ENCODE measurements around the gene GAB2.
"Not testable (repeated sequence)": the region's sequence is repeated elsewhere in the genome, so short reads cannot be mapped to it uniquely, and the experiment has no call there.

GAB2 gene

DNA sequence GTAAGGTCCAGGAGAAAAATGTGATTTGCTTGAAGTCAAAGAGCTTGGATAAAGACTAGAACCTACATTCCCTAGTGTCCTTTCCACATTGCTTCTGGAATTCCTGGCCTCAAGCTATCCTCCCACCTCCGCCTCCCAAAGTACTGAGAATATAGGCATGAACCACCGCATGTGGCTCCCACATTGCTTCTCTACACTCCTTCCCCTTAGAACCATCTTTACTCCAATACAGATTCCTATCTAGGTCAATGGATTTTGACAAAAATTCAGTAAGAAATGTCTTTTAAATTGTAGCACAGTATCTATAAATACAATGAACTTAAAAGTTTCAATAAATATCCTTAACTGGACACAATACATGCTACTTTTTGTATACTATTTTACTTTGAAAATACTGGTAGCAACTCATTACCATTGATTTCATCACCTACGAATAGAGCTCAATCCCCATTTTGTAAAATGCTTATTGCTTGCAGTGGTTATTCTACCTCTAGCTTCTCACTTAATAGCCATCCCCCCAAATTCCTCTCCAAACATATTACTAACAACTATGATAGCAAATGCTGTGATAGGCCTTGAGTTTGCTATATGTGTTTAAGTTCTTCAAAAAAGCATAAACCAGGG is 53.4 kb downstream of the GAB2 start:
- no peak for DNase-seq

DNA sequence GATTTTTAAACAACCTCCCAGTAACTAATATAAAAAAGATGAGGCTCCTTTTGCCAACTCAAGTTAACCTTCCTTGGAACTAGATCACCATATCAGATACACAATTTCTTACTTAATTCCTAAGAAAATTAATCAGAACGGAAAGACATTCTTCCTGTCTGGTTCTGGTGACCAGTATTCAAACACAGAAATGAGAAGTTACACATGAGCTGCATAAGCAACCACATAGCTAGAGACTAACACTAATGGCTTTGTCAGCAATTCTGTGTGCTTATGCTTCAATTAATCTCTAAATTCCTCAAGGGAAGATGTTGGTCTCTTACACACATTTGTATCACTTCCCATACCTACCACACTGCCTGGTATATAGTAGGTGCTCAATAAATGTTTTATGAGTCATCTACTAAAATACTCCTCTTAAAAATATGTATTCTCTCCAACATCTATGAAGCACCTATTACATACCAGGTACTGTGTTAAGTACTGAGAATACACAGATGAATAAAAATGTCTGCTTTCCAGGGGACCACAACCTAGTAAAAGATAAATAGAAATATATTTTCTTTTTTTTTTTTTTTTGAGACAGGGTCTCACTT is 54.5 kb downstream of the GAB2 start:
- no peak for DNase-seq

DNA sequence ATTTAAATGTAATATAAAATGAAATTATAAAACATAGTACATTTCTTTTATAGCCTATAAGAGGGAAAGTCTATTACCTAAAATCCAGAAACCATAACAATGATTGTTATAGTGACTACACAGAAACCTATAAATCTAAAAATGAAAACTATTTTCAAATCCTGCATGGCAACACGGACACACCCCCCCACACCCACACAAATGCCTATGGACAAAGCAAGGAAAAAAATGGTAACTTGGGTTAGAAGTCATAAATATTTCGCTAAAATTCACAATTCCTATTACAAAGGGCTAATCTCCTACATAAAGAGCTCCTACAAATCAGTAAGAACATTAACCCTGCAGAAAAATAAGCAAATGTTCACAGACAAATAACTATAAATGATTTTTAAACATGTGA is 56.4 kb downstream of the GAB2 start:
- DNase-seq, result no peak

DNA sequence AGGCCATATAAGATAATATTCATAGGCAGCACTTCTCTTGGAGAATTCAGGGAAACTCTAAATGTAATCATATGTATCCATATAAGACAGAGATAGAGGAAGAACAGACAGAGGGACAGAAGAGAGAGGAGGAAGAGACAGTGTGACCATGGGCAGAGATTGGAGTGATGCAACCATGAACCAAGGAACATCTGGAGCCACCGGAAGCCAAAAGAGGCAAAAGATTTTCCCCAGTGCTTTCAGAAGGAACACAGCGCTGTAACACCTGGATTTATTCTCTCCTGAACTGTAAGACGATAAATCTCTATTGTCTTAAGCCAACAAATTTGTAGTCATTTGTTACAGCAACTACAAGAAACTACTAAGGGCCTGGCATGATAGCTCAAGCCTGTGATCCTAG is 57.7 kb downstream of the GAB2 start:
- DNase-seq, result no peak

DNA sequence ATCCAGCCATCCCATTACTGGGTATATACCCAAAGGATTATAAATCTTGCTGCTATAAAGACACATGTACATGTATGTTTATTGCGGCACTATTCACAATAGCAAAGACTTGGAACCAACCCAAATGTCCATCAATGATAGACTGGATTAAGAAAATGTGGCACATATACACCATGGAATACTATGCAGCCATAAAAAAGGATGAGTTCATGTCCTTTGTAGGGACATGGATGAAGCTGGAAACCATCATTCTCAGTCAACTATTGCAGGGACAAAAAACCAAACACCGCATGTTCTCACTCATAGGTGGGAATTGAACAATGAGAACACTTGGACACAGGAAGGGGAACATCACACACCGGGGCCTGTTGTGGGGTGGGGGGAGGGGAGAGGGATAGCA is 59.7 kb downstream of the GAB2 start:
- DNase-seq, result not testable (repeated sequence)

DNA sequence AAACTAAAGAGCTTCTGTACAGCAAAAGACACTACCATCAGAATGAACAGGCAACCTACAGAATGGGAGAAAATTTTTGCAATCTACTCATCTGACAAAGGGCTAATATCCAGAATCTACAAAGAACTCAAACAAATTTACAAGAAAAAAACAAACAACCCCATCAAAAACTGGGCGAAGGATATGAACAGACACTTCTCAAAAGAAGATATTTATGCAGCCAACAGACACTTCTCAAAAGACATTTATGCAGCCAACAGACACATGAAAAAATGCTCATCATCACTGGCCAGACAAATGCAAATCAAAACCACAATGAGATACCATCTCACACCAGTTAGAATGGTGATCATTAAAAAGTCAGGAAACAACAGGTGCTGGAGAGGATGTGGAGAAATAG is 60.2 kb downstream of the GAB2 start:
- DNase-seq, result not testable (repeated sequence)

DNA sequence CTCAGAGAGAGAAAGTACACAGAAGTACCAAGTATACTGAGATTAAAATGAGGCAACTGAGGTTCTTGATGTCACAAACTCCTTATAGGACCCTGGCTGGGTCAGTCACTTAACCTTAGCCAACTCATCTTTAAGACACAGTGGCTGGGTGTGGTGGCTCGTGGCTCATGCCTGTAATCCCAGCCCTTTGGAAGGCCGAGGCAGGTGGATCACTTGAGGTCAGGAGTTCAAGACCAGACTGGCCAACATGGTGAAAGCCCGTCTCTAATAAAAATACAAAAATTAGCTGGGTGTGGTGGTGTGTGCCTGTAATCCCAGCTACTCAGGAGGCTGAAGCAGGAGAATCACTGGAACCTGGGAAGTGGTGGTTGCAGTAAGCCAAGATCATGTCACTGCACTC is 61.9 kb downstream of the GAB2 start:
- DNase-seq, result not testable (repeated sequence)

DNA sequence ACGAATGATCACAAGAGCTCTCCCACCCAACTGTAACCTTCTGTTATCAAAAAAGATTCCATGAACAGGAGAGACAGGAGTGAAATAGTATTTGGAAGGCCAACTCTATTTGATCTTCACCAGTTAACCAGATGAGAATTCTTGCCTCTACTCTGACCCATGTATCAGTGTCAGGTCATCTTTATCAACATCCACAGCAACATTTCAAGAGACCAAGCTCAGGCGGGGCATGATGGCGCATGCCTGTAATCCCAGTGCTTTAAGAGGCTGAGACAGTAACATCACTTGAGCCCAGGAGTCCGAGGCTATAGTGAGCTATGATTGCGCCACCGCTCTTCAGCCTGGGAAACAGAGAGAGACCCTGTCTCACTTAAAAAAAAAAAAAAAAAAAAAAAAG is 62.3 kb downstream of the GAB2 start:
- DNase-seq, result no peak

DNA sequence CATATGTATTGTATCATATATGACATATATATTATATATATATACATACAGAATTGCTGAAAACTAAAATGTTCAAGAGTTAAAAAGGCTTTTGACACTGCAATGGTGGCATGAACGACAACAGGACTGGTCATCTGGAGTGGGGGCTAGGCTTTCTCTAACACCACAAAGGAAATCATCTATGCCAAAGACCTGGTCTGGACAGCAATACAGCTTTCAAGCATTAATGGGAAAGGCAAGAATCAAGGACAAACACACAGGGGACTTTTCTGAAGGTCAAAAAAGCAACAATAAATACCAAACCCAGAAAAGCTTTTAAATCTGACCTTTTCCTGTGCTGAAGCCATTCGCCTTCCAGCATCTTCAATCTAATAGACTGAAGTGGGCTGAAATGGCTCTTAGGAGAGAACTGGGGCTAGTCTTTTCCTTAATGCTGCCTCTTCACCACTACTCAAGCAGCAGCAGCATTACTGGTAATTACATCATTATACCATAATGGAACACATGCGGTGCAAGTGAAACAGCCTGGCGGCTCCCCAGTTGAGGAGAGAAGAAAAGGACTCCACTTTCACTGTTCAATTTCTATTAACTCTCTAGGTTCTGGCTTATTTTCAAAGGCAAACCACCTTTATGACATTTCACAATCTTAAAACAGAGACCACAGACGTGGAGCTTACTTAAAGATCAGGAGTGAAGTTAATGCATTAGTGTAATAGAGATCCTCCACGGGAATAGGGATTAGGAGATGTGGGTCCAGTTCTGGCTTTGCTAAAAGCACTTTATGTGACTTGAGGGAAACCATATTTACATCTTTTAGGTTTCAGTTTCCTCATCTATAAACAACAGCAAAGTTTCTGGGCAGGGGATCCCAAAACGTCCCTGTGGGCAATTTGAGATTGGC is 63.0 kb downstream of the GAB2 start:
- DNase-seq, result no peak

DNA sequence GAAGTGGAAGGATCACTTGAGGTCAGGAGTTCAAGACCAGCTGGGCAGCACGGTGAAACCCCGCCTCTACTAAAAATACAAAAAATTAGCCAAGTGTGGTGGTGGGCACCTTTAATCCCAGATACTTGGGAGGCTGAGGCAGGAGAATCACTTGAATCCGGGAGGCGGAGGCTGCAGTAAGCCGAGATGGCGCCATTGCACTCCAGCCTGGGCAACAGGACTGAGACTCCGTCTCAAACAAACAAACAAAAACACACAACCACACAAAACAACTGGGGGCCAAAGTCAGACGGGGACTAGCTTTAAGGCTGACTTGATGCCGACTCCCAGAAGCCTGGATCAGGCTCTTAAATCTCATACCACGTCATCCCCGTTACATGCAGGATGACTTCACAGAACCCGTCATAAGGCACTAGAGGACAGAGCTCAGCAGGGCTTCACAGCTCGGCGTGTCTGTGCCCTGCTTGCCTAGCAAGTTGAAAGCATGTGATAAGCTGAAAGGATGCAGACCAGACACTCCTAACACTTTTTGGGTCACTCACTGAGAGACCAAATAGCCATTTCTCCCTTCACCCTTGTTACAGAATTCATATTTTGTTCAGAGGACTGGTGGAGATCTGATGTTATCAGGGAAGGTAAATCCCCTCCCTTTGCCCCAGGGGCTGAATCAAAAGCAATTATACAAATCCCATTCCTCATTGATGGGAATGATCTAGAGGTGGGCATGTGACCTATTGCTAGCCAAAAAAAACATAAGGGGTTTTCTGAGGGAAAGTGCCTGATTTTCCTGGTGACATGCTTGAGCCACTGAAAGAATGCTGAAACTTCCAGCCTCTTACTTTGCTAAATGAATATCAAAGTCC is 65.4 kb downstream of the GAB2 start:
- DNase-seq, result peak; percentile 33

DNA sequence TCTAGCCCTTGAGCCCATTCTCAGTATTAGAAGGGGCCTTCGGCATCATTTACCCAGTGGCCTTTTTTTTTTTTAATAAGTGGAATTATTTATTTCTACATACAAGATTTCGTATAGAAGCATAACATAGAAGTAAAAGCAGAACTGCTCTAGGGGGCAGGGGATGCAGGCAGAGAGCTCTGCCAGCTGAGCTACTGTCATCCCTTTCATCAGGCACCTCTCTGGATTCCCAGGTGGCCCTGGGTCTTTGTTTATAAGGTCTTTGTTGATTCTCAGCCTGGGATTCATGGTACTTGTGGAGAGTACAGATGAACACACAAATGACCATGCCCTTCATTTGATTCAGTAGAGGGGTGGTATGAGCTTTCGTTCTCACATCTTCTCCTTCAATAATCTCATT is 66.4 kb downstream of the GAB2 start:
- DNase-seq, result peak; percentile 42

DNA sequence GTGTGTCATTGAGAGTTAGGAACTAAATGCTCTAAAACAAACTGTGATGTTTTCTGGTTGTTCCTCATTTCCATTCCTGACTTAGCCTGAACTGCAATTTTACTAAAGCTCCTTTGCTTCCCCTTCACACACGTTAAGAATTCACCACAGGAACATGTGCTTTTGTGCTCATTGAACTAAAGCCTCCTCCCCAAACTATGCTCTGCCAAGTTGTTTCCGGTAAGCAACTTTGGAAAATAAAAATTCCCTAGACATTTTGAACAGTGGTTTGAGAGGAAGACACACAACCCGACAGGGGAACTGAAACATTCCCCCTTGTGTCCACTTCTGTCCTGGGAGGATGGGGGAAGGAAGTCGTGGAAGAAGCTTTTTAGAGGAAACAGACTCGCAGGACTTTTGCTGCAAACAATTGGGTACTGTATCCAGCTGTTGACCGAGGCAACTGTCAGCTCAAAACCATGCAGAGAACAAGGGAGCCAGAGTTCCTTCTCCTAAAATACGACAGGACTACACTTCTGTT is 66.9 kb downstream of the GAB2 start:
- peak; percentile 69 for DNase-seq

DNA sequence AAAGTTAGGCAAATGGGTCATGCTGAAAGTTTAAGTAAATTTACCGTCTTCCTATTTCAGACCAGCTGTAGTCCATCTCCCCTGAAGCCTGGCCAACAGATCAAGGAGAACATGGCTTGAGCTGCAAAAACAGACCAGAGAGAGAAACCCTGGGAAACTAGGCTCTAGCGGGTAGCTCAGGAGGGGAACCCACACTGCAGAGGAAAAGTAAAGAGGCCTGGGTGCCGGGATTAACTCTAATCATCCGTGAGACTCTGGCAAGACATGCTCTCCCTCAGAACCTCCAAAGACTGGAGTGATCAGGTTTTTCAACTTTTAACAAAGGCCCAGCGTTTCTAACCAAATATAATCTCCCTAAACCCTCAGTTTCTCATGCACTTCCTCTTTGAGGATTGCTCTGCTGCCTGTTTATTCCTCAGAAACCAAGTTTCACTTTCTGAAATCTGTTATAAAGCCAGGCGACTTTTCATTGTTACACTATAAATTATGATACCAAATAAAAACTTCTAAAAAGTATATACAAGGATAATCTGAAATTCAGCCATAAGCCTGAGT is 67.5 kb downstream of the GAB2 start:
- DNase-seq, result peak; percentile 67

DNA sequence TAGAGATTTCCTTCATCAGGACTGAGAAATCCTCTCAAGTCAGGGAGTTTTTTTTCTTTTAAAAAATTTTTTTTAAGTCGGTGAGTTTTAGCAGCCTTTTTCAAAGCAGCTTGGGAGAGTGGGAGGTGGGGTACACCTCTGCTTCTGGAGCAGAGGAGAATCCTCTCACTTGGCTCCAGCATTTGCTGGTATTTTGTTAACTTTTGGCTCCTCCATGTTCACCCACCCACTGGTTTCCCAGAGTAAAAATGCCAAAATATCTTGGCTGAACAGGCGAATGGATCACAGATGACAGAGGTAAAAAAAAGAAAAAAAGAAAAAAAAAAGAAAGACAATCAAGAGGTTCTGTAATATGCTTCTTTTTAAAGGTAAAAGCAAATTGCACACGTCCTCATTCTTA is 68.0 kb downstream of the GAB2 start:
- no peak for DNase-seq

DNA sequence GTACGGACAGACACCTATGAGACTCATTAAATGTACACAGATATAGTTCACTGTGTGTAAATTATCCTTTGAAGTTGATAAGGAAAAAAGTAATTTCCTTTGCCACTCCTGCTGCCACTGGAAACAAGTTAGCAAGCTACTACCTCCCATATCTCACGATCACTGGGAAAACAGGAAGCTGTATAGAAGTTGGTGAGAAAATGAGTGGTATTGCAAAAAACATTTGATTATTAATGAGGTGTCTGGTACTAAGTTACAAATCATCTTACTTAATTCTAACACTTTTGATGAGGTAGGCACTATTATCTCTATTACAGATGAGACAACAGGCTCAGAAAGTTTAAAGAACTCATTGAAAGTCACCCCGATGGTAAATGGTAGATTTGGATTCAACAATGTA is 68.5 kb downstream of the GAB2 start:
- no peak for DNase-seq

DNA sequence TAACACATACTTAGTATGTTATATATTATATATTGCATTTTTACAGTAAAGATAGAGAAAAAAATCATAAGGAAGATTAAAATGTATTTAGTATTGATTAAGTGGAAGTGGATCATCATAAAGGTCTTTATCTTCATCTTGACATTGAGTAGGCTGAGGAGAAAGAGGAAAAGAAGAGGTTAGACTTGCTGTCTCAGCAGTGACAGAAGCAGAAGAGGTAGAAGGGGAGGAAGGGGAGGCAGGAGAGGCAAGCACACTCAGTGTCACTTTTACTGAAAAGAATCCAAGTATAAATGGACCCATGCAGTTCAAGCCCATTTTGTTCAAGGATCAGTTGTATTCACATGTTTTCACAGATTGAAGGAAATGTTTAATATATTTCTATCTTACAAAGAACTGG is 69.7 kb downstream of the GAB2 start:
- DNase-seq, result no peak

DNA sequence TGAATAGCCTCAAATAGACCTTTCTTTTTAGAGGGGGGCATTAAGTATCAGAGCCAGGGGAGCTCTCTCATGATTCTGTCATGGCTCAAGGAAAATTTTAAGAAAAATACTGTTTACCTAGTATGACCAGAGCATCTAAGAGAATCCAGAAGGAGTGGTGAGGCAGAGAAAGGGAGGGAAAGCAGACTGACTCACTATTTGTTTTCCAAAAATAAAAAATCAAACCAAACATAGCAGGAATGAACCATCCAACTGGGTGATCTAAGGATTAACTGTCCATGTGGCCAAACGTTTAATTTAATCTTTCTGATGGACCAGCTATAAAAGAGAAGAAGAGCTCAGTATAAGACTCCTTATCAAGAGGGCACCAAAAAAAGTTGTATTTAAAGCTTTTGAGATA is 70.8 kb downstream of the GAB2 start:
- DNase-seq, result no peak

DNA sequence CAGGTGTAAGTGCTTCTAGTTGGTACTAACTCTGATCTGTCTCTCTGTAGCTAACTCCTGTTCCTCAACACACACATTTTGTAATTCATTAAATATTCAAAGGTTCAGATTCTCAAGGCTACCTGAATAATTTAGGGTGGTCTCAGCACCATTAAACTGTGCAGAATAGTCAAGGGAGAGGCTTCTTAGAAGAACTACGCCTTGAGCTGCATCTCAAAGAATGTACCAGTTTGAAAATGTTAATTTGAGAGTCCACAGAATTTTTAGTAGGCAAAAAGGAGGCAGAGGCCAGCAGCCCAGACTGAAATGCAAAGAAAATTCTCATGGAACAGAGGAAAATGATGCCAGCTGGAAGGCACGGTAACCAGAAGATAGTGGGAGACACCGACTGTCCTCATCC is 72.2 kb downstream of the GAB2 start:
- DNase-seq, result no peak

DNA sequence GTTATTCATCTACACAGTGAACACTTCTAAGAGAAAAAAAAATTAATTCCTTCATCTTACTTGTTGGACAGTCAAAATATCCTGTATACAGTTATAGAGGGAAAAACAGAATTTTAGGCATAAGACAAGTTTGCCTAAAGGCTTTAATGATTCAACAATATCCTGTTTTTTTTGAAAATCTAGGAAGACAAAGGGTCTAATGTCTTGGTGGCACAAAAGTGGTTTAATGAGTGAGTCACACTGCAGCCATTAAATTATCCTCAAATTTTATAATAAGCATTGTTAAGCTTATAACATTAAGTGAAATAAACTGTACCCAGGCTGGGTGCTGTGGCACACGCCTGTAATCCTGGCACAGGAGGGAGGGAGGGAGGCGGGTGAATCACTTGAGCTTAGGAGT is 72.9 kb downstream of the GAB2 start:
- no peak for DNase-seq

DNA sequence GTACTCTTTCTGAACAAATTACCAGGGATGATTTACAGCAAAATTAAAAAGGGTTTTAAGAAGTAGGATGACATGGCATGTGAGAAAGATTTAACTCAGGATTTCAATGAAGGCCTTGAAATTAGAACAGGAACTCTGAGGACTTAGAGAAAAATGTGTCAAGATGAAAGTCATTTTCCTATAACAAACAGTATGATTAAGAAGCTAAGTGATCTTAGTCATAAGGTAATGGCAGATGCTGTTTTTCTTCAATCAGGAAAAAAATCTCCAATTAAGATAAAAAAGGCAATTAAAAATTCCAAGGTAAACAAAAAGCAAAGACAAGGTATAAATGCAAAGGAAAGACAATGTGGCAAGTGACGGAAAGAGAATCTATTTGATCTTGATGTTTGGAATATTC is 73.5 kb downstream of the GAB2 start:
- DNase-seq, result no peak

DNA sequence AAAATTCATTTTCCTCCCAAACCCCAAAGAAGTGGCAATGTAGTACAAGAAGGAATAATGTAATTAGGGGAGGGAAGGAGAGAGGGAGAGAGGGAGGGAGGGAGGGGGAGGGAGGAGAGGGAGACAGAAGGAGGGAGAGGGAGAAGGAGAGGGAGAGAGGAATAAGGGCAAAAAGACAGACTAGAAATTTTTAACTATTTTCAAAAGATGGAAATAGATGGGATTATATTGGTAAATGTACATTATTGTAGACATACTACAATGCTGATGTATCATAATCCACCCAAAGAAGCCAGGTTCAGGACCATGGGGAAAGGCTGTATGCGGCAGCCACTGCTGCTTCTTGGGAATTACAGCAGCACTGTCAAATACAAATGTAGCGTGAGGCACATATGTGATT is 74.3 kb downstream of the GAB2 start:
- no peak for DNase-seq

DNA sequence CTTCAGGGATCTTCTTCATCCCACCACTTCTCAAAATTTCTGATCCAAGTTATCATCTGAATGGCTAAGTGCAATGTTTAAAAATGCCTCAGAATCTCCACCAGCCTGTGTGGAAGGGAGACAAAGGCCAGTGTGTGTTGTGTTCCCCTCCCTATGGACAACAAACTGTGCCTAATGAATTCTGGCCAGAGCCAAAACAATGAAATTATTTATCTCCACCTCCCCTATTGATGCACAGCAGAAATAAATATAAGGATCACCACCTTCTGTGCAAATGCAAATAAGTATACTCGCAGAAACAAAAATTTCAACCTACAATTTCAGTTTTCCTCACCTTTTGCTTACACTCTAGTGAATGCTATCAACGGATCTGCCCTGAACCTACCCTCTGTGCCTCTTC is 75.8 kb downstream of the GAB2 start:
- DNase-seq, result no peak

DNA sequence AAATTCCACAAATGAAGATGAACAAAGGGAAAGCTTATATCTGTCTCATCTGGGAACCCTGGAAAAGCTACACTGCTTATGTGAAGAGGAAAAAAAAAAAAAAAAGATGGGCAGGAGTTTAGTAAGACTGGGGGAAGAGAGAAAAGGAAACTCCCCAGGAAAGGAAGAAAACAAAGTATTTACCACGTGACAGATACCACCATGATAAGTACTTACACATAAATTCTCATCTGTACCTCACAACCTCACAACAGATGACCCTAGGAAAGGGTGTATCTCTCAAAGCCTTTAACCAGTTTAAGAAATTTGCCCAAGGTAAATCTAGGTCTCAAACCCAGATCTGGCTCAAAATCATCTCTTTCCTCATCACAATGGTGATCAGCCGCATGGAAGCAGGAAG is 77.1 kb downstream of the GAB2 start:
- no peak for DNase-seq

Data from hematopoietic multipotent progenitor cell treated with erythropoietin and hydrocortisone succinate and interleukin-3 and kit ligand, for 6 days (in vitro differentiated cells).